GM19324 (cell line): ENCODE measurements around the gene MAGIX.
"Not testable (repeated sequence)": the region's sequence is repeated elsewhere in the genome, so short reads cannot be mapped to it uniquely, and the experiment has no call there.

Experiments used
- ATAC-seq: cut with Tn5 transposase; IDR thresholded peaks from one replicate; pipeline ENCODE4 v1.9.1; 2021; ENCODE audit warnings: mild to moderate bottlenecking, moderate library complexity; ENCODE audit not compliant: unreplicated experiment, low FRiP score

MAGIX gene

GRCh38 chrX:49157194-49157593 is 5.4 kb upstream of the MAGIX start:
- ATAC-seq: no peak

- no peak for ATAC-seq
Measured at GRCh38 chrX:49160908-49161307, 1.6 kb upstream of the MAGIX start.

- no peak for ATAC-seq
Measured at GRCh38 chrX:49161632-49162031, 926 bp upstream of the MAGIX start.

GRCh38 chrX:49163555-49164419 is 1.2 kb downstream of the MAGIX start:
- ATAC-seq: no peak

GRCh38 chrX:49164589-49165360 is 2.2 kb downstream of the MAGIX start:
- ATAC-seq: no peak

- peak; percentile 41 for ATAC-seq
Measured at GRCh38 chrX:49165901-49166881, 3.6 kb downstream of the MAGIX start.

DNA sequence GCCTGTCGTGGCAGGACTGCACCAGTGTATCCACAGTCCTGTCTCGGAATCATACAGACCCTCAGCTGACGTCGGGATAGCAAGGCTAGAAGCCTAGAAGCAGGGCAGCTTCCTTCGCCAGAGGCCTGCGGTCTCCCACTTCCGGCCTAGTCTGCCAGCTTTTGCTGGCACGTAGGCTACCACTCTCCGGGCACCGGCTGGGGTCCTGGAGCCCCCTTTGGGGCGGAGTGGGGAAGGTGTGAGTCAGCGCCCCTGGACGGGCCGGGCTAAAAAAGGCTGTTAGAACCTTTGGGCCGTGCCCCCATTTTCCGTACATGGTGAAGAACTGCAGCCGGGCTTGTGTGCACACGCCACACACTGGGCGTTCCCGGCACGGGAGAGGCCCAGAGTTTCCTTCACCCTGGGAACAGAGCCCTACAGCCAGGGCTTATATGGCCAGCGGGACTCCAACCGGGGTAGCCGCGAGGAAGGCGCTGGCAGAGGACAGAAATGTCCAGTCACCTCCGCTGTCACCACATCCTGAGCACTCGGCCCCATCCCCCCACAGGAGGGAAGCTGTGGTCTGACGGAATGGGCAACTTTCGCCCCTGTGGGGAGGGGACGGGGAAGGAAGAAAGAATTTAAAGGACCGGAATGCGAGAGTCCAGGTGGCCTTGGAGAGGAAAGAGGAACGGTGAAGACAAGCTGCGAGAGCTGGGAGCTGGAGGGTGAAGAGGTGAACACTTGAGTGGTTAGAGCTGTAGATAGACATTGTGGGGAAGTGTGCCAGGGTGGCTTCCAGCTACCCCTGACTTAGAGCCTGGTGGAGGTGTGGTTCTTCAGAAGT is 4.6 kb downstream of the MAGIX start:
- no peak for ATAC-seq

- ATAC-seq: no peak
Measured at GRCh38 chrX:49167740-49168108, 5.2 kb downstream of the MAGIX start.

- ATAC-seq: peak; percentile 5
Measured at GRCh38 chrX:49171752-49172279, 9.3 kb downstream of the MAGIX start, which contains the start of gene PLP2. Gene PLP2, plus strand, starts transcription at chrX:49171898. Its CDS starts 103 bp downstream, at chrX:49172001.

DNA sequence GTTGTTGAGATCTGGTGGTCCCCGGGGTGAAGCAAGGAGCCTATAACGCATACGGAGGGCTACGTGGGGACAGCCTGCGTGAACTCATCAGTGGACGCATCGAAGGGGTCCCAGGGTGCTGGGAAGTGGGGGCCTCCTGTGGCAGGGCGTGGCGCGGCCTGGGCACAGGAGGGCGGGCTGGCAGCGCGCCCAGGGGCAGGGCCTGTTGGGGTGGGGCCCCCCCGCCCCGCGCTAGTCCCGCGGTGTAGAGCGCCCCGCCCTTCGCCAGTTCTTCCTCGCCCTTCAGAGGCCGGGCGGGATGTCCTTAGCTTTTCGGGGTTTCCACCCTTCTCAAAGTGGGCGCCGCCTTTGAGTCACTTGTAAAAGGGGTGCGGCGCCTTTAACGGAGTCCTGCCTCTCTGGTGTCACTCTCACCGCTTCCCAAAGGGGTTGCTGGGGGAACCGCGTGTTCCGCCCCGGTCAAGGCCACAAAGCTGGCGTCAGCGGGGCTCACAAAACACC is 9.8 kb downstream of the MAGIX start:
- peak; percentile 69 for ATAC-seq

GRCh38 chrX:49173544-49173943 is 11.0 kb downstream of the MAGIX start:
- not testable (repeated sequence) for ATAC-seq

DNA sequence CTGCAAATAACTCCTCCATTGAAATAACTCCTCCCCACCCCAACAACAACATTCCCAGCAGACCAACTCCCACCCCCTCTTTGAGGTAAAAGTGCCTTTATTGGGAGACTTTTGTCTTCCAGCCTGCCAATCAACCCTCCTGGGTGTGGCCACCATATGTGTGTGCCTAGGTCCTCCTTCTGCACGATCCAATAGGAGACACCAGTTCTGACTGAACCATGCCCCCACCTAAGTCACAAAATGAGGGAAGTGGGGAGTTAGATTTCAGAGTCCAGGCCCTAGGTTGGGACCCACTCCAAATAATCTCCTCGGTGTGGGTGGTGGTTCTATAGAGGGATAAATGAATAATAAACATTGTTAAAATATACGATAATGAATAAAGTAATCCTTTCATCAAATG is 12.2 kb downstream of the MAGIX start:
- no peak for ATAC-seq

DNA sequence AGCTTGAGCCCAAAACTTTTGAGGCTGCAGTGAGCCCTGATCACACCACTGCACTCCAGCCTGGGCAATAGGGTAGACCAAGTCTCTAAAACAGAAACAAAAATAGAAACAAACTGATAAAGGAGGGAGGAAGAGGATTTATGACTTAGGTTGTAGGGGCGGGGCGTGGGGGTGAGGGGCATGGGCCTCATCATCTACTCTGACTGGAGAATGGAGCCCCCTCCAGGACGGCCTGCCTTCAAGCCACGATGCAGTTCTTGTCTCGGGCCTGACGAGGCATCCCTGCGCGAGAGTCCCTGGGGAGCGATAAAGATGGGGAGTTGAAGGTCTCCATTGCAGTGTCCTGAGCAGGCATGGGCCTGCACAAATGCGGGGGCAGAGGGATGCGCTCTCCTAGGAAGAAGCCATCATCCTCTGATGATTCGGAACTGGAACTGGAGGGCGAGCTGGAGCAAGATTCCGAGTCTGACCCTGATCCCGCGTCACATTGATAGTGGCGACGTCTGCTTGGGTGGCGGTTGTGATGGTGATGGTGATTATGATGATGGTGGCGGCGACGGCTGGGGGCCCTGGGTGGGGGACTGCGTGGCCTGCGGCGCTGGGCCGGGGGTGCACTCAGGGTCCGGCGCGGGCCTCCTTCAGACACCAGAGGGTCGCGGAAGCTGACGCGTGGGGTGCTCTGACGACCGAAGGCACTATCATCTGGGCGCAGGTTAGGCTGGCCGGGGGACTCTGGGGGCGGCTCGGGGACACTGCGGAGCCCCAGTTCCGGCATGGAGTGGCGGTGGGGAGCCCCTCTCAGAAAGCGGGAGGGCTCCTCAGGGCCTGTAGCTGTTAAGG is 13.1 kb downstream of the MAGIX start:
- no peak for ATAC-seq

DNA sequence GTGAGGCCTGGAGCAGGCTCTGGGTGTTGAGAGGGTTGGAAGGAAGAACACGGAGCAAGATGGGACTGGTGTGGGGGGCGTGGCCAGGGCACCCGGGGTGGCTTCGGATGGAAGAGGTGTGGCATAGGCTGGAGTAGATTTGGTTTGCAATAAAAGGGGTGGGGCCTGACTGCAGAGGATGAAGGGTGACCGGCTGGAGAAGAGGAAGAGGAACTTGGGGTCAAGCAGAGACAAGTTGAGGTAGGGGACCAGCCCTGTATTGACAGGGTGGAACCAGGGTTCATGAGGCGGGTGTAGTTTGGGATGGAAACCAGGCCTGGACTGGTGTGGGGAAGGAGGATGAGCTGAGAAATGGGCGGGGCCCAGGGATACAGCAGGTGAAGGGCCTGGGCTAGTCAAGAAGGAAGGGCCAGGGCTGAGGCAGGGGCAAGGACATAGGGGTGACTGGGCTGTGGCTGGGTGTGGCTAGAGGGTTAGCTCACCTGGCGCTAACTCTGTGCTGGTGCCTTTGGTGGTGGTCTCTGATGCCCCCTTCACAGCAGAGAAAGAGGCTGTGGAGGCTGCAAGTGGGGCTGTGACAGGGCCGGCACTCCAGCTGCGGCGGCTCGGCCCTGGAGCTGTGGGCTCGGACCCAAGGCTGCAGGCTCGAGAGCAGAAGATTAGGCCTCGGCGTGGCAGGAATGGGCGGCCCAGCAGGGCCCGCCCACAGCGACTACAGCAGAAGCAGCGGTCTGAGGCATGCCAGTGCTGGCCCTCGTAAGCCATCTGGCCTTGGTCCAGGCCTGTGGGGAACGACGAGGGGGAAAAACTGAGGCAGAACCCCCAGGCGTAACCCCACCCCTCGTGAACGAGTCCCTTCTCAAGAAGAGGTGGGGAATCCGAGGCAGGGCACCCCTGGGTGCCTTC is 14.1 kb downstream of the MAGIX start:
- no peak for ATAC-seq

GRCh38 chrX:49177338-49177833 is 14.8 kb downstream of the MAGIX start:
- no peak for ATAC-seq

DNA sequence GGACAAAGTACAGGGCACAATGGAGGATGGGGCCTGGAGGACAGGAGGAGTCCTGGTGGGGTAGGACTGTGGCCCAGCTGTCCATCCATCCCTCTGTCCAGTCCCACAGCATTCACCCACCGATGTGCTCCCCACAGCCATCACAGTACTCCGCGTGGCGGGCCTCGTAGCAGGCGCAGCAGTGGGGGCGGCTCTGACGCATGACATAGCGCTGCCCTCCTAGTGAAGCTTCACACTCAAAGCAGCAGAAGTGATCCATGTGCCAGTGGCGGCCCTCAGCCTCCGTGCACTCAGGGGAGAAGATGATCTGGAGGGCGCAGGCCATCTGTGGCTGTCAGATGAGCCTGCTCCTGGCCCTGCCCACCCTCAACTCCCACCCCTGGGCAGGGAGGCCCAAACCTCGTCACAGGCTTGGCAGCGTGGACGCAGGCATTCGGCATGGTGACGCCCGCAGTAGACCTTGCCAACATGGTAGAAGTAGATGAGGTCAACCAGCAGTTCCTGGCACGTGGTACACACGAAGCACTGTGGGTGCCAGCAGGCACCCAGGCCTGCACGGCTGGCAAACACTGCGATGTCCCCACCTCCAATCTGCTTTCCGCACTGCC is 15.4 kb downstream of the MAGIX start:
- no peak for ATAC-seq

DNA sequence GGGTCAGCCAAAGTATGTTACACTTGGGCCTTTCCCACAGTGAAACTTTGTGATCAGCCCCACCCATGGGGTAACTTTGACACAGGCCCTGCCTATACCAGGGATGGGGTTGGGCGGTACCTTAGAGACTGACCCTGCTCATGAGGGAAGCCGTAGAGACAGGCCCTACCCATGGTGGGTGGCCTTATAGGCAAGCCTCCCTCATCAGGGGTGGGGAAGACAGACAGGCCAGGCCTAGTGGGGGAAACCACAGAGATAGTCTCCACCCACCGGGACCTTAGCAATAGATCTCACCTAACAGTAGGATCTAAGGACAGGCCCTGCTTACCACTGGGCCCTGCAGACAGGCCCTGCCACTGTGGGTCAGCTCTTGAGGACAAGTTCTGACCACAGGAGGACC is 16.0 kb downstream of the MAGIX start:
- no peak for ATAC-seq
